Pancreas (tissue), 10 donors: ENCODE data around the gene FBXL2. TPM values are rescaled to one million over a fixed set of nuclear protein-coding genes. Genes with fewer than 3 reads are reported as not detected.

Experiments
- ATAC-seq, 4 donors: fragments of 200-7000 bp; cut with Tn5 transposase; one replicate each; pipeline versions ENCODE4 v1.8.0 to v1.9.1; 2020; ENCODE audit warnings: mild to moderate bottlenecking in 4 of 4, moderate library complexity in 4 of 4
- DNase-seq, 6 donors: peaks; one replicate each; pipeline ENCODE4 v3.0.0-alpha.2; 2020
- FAIRE-seq: peaks from 2 replicates; lab custom pipeline; 2012; peaks lifted over from hg19 to GRCh38; lab: Jason Lieb, UNC
- H3K27ac ChIP-seq, 4 donors: fragments of 200-600 bp; sonication (generic); 1 replicate in 3 of 4; 2 replicates in 1 of 4; pipeline versions ENCODE4 v1.5.0 to v1.8.0; 2020
- H3K27me3 ChIP-seq, 4 donors: fragments of 200-600 bp; one replicate each; pipeline ENCODE4 v1.8.0; 2021
- H3K36me3 ChIP-seq, 3 donors: fragments of 200-600 bp; sonication (generic) in 1 of 3; one replicate each; pipeline versions ENCODE4 v1.5.0 to v1.8.0; 2020 to 2021
- H3K4me1 ChIP-seq, 3 donors: fragments of 200-600 bp; one replicate each; pipeline ENCODE4 v1.8.0; 2021
- H3K4me3 ChIP-seq, 4 donors: fragments of 200-600 bp; sonication (generic) in 2 of 4; one replicate each; pipeline versions ENCODE4 v1.5.0 to v1.8.0; 2020 to 2021
- H3K9me3 ChIP-seq, 4 donors: fragments of 200-600 bp; one replicate each; pipeline ENCODE4 v1.8.0; 2021
- WGBS, 2 donors: extraction: QIAGEN DNeasy Blood & Tissue Kit; methylation state at CpG; one replicate each; pipeline ENCODE4 v1.1.7; 2013; 5-methylcytosine and 5-hydroxymethylcytosine counted together
- intact Hi-C, 3 donors: fragments of 100-400 bp; cut with DNase I; formaldehyde crosslinking; loops; one replicate each; pipeline versions ENCODE4 v1.11.1 to v1.14.2; 2022
- polyA plus RNA-seq, 2 donors: library from polyadenylated mRNA; stranded (reverse); fragments of 200-250 nt; gene quantifications; one replicate each; pipeline ENCODE4 v1.2.3, GENCODE V29; 2013
- total RNA-seq, 6 donors: library from RNA; stranded (reverse); fragmentation: NEBNext Ultra II Directional in 4 of 6; extraction: Animal tissue kit (Norgen Biotek cat#: 25700) in 4 of 6; gene quantifications; one replicate each; pipeline versions ENCODE4 v1.2.1 to v1.2.4, GENCODE V29; 2021 to 2023
- TF ChIP-seq, protein P1 (sequence below), 4 donors: fragments of 200-600 bp; sonication (generic) in 3 of 4; IDR thresholded peaks; one replicate each; pipeline versions ENCODE4 v1.5.0 to v1.8.0; 2021; ENCODE audit warnings: antibody characterized with exemption in 4 of 4
- donor health status: healthy with polysubstance abuse.
- donor health status: DM: no; HTN: no; CAD: no; lungs with moderate emphysema.
- donor health status: DM: no; HTN: no; CAD: no.
- donor health status: control.
- donor health status: control.
- donor health status: Bipolar disorder and iron deficiency.
- donor health status: DM: yes; HTN: yes; CAD: no.
- donor health status: DM: no; HTN: no; CAD: no.
- donor health status: DM: no; HTN: no; CAD: no.
- donor health status: DM: yes; HTN: yes; CAD: no.

The FBXL2 gene
- total and polyA plus RNA-seq, 8 donors = 1.8 to 7.8 (median 2.9) TPM

DNA sequence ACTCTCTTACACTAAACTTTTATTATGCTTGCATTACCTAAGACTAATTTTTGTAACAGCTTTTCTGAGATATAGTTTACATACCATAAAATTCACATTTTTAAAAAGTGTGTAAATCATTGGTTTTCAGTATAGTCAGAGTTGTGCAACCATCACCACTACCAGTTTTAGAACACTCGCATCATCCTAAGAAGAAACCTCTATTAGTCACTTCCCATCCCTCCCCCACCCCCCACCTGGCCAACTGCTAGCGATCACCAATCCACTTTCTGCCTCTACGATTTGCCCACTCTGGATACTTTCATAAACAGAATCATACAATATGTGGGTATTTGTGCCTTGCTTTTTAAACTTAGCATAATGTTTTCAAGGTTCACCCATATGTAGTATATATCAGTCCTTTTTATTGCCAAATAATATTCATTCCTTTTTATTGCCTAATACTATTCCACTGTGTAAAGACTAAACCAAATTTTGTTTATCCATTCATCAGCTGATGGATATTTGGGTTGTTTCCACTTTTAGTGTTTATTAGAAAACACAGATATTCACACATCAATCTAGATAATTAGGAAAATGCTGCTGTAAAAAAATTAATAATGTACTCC, 139.9 kb downstream of the FBXL2 start:
- intact Hi-C loops = no loop called here
- FAIRE-seq (no peak), ATAC-seq (no peak), DNase-seq (no peak)
- Histone ChIP-seq H3K27me3 (no peaks in the 10 kb centered on the region), H3K4me3 (no peak overlapping the region), H3K36me3 (peaks cover 0 to 5% (median 0%) of the 10 kb centered on the region in 3 donors), H3K4me1 (peaks cover 0 to 4% (median 0%) of the 10 kb centered on the region in 3 donors), H3K27ac (no peak overlapping the region), H3K9me3 (no peaks in the 10 kb centered on the region)
- TF ChIP-seq, protein P1, sequence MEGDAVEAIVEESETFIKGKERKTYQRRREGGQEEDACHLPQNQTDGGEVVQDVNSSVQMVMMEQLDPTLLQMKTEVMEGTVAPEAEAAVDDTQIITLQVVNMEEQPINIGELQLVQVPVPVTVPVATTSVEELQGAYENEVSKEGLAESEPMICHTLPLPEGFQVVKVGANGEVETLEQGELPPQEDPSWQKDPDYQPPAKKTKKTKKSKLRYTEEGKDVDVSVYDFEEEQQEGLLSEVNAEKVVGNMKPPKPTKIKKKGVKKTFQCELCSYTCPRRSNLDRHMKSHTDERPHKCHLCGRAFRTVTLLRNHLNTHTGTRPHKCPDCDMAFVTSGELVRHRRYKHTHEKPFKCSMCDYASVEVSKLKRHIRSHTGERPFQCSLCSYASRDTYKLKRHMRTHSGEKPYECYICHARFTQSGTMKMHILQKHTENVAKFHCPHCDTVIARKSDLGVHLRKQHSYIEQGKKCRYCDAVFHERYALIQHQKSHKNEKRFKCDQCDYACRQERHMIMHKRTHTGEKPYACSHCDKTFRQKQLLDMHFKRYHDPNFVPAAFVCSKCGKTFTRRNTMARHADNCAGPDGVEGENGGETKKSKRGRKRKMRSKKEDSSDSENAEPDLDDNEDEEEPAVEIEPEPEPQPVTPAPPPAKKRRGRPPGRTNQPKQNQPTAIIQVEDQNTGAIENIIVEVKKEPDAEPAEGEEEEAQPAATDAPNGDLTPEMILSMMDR (IDR thresholded peaks at IDR 0.05) = no peak
- 96 to 97% methylated on average over 3 of the region's 3 CpGs for WGBS, 2 donors

DNA sequence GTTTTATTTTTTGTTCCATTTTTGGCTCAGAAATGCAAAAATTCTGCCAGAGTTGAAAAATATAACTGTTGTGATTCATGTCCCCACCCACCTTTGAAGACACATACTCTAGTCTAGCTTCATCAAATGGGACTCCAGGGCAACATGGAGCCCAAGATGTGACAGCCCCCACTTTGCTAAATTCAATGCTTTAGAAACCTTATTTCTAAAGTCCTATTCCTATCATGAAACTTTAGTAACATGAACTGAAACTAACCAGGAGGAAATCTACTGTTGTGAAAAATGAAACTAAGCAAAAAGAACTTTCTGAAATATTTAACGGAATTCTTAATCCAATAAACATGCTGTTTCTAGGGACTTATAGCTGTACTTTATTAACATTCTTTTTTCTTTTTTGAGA, 142.7 kb downstream of the FBXL2 start:
- Histone ChIP-seq H3K9me3 (no peaks in the 10 kb centered on the region), H3K4me3 (no peak overlapping the region), H3K27me3 (no peaks in the 10 kb centered on the region), H3K27ac (no peak overlapping the region), H3K36me3 (no peaks in the 10 kb centered on the region), H3K4me1 (peaks cover 0 to 2% (median 0%) of the 10 kb centered on the region in 3 donors)
- WGBS, 2 donors = 95 to 97% methylated on average over 1 of the region's 1 CpG
- TF ChIP-seq, protein P1 (IDR thresholded peaks at IDR 0.05) = no peak
- no peak for ATAC-seq
- peak; percentile 13 for FAIRE-seq
- DNase-seq = no peak
- intact Hi-C loops = no loop called here

DNA sequence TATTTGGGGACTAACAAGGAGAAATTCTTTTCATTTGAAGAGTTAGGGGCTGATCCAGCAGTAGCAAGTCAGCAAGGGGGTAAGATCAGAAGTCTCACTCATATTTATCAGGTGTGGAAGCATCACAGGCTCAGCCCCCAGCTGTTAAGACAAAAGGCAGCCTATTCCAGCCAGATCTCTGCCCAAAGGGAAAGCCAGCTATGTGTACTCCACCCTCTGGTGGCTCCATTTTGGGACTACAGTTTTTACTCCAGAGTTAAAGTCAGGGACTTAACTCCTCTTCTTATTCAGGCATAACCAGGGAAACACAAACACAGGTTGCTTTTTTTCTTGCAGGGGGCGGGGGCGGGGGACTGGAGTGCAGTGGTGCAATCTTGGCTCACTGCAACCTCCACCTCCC, 143.7 kb downstream of the FBXL2 start:
- intact Hi-C loops = no loop called here
- no peak for DNase-seq
- ATAC-seq = no peak
- TF ChIP-seq, protein P1 (IDR thresholded peaks at IDR 0.05) = no peak
- H3K27me3 ChIP-seq = no peaks in the 10 kb centered on the region
- no peak overlapping the region for H3K4me3 ChIP-seq
- FAIRE-seq = no peak
- H3K36me3 ChIP-seq = no peaks in the 10 kb centered on the region
- no peaks in the 10 kb centered on the region for H3K9me3 ChIP-seq
- H3K27ac ChIP-seq = no peak overlapping the region
- 99 to 100% methylated on average over 2 of the region's 2 CpGs for WGBS, 2 donors
- H3K4me1 ChIP-seq = no peaks in the 10 kb centered on the region

DNA sequence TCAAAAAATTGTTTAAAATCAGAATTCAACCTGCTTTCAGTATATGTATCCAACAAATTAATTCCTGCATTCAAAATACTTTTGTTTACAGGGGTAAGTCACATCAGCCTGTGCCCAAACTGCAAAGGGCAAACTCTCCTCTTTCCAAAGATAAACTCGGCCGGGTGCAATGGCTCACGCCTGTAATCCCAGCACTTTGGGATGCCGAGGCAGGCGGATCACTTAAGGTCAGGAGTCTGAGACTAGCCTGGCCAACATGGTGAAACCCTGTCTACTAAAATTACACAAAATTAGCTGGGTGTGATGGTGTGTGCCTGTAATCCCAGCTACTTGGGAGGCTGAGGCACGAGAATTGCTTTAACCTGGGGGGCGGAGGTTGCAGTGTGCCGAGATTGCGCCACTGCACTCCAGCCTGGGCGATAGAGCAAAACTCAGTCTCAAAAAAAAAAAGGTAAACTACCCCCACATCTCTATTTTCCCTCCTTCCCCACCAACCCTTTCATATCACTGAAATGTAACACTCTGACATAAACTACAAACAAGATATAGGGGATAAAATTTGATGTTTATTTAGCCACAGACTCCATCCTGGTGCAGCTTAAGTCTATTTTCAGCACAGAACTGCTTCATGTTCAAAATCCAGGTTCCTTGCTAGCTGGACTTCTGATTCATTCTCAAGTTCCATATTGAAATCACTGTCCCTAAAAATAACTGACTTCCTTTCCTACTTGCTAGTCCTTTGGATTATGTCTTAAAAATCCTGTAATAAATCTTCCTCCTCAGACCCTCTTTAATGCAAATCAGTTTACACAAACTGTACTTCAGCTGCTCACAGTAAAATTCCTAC, 147.6 kb downstream of the FBXL2 start:
- intact Hi-C loops = no loop called here
- DNase-seq (no peak), ATAC-seq (no peak), FAIRE-seq (no peak)
- TF ChIP-seq, protein P1 (IDR thresholded peaks at IDR 0.05) = no peak
- H3K9me3 ChIP-seq = no peaks in the 10 kb centered on the region
- H3K4me1 ChIP-seq = peaks cover 0 to 9% (median 0%) of the 10 kb centered on the region in 3 donors
- no peak overlapping the region for H3K4me3 ChIP-seq
- no peaks in the 10 kb centered on the region for H3K27me3 ChIP-seq
- no peak overlapping the region for H3K27ac ChIP-seq
- no peaks in the 10 kb centered on the region for H3K36me3 ChIP-seq
- WGBS, 2 donors = 92 to 96% methylated on average over 10 of the region's 10 CpGs

DNA sequence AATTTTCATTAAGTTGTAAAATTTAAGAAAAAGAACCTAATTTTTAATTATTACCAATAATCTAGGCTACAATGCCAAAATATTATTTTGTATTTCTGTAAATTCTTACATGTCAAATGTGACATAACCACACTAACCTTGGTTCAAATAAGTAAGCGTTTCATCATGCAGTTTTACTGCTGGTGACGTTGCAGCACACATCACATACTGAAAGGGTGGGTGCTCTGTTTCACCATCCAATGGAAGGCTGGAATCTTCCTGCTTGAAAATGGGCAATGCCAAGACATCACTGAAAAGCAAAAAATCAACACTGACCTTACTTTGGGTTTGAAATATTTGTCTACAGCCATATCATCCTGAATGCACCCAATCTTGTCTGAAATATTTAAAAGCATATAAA, 148.2 kb downstream of the FBXL2 start:
- no peak overlapping the region for H3K27ac ChIP-seq
- H3K36me3 ChIP-seq = no peaks in the 10 kb centered on the region
- H3K4me3 ChIP-seq = no peak overlapping the region
- H3K27me3 ChIP-seq = no peaks in the 10 kb centered on the region
- 85 to 89% methylated on average over 2 of the region's 2 CpGs for WGBS, 2 donors
- no peak for FAIRE-seq
- DNase-seq = no peak
- ATAC-seq = no peak
- TF ChIP-seq, protein P1 (IDR thresholded peaks at IDR 0.05) = no peak
- H3K4me1 ChIP-seq = peaks cover 0 to 9% (median 0%) of the 10 kb centered on the region in 3 donors
- intact Hi-C loops = no loop called here
- no peaks in the 10 kb centered on the region for H3K9me3 ChIP-seq
